HG02973 (cell line): ENCODE results near the gene EGFL6.
"Not testable (repeated sequence)": the region's sequence is repeated elsewhere in the genome, so short reads cannot be mapped to it uniquely, and the experiment has no call there.

Source experiments
- ATAC-seq: cut with Tn5 transposase; IDR thresholded peaks from one replicate; pipeline ENCODE4 v1.9.1; 2021; ENCODE audit warnings: moderate library complexity; ENCODE audit not compliant: unreplicated experiment

Gene EGFL6

DNA sequence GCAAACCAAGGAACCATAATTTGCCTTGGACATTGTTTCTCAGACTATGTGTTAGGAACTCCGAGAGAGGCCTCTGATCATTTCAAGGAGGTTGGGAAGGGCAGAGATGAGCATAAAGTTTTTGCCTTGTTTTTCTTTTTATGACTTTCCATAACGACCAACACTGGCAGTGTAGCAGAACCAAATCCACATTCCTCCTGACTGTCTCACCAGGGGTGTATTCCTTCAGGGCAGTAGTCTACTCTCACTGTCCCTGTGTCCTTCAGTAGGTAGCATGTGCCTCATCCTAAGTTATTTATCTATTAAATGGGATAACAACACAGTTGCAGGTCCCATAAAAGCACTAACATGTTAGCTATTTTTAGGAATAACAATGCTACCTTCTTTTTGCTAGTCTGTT lies 20.8 kb downstream of the EGFL6 start:
- no peak for ATAC-seq

DNA sequence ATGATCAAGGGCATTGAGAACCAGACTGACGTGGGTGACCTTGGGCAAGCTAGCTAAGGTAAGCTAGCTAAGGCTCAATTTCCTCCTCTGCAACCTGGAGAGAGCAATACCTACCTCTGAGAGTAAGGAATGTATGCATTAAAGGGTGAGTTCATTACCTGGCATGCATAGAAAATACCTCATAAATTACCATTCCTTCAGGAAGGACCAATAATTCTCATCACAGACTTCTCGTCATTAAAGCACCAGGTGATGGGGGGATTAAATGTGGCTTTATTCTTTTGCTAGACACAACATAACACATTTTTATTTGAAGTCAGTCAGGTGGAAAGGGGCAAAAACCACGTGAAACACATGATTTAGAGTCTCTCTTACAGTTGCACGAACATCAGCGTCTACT lies 21.5 kb downstream of the EGFL6 start:
- ATAC-seq, result no peak

- ATAC-seq, result no peak
Observed at GRCh38 chrX:13597874-13598273, 28.5 kb downstream of the EGFL6 start.

GRCh38 chrX:13598877-13599276 lies 29.5 kb downstream of the EGFL6 start:
- ATAC-seq, result no peak

DNA sequence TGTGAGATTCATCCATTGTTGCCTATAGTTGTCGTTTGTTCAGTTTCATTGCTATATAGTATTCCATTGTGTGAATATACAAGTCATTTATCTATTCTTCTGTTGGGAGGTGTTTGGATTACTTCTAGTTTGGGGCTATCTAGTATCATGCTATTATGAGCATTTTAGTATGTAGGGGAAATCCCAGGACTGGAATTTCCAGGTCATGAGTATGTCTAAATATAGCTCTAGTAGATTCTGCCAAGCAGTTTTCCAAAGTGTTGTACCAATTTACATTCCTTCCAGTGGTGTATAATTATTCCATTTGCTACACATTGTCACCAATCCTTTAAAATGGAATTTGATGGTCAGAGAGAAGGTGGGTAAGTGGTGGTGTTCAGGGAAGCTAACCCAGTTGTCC lies 30.1 kb downstream of the EGFL6 start:
- ATAC-seq, result no peak

DNA sequence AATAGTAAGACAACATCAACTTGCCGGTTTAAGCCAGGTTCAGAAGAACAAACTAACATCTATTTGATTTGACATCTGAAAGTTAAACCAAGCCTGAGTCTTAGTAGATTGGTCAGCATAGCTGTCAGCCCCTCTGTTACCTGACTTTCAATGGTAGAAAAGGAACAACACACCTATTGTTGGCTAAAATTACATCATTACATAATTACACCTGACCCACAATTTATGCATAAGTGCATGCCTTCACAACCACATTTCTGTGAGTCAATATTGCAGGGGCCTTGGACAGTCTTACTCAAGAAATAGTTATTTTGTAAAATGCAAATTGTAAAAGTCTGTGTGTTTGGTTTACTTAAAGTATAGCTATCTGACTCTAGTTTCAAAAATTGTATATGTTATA lies 36.2 kb downstream of the EGFL6 start:
- ATAC-seq, result no peak

- ATAC-seq, result no peak
Observed at GRCh38 chrX:13607331-13607995, 38.1 kb downstream of the EGFL6 start.

GRCh38 chrX:13607996-13608365 lies 38.6 kb downstream of the EGFL6 start:
- no peak for ATAC-seq

DNA sequence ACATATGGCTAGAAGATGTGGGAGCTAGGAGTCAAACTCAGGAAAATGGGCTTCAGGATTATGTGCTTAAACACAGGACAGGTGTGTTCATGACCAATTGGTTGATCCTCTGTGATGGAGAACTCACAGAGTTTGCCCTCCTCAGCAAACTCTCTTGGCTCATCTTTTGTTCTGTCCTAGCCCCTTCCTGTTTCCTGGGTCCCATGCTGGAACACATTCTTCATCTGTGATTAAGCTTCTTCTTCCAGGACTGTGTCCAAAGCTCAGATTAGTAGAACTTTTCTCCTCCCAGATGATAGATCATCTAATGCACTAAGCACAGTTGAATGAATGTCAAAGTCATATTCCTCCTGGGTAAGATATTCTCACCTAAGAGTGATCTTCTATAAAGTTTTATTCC lies 44.8 kb downstream of the EGFL6 start:
- ATAC-seq, result no peak

GRCh38 chrX:13620207-13620606 lies 50.8 kb downstream of the EGFL6 start:
- ATAC-seq, result no peak

DNA sequence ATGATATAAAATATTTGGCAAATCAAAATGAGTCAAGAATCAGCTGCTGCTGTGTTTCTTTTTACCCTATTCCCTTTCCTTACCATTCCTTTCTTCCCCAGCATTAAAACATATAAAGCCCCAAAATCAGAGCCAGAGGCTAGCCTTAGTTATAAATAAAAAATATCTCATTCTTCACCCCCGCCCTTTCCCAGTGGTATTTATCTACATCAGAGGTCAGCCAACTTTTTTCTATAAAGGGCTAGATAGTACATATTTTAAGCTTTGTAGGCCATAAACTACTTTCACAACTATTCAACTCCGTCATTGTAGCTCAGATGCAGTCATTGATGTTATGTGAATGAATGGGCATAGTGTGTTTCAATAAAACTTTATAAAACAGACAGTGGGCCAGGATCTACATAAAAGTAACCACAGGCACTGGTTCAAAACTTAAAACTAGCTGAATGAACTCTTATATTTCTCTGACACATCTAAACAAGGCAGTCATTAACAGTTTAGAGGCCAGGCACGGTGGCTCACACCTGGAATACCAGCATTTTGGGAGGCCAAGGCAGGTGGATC lies 53.1 kb downstream of the EGFL6 start:
- no peak for ATAC-seq

DNA sequence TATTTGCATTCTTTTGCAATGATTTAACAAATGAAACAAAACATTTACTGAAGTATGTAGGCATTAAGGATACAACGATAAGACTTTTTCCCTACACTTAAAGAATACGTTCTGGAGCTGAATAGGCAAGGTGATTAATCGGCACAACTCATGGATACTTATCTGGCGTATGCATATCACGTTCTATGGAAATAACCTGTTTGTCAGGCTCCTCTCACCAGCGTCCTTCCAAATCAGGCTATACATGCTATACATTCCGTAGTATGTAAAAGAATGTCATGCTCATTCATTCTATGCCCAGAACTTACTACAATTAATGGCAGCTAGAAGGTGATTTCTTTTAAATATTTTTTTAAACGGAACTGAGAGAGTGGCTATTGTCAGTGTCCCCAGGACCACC lies 57.9 kb downstream of the EGFL6 start:
- ATAC-seq, result no peak

DNA sequence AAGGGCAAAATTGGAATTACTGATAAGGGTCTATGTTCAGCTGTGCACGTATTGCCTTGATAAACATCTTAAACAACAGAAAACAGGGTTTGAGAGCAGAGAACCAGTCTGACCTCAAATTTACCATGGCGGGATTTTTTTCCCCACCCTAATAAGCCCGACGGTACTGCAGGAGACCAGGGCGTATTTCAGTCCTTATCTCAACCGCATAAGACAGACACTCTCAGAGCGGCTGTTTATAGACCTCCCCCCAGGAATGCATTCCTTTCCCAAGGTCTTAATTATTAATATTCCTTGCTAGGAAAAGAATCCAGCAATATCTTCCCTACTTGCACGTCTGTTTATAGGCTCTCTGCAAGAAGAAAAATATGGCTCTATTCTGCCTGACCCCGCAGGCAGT lies 67.8 kb downstream of the EGFL6 start:
- ATAC-seq, result not testable (repeated sequence)

DNA sequence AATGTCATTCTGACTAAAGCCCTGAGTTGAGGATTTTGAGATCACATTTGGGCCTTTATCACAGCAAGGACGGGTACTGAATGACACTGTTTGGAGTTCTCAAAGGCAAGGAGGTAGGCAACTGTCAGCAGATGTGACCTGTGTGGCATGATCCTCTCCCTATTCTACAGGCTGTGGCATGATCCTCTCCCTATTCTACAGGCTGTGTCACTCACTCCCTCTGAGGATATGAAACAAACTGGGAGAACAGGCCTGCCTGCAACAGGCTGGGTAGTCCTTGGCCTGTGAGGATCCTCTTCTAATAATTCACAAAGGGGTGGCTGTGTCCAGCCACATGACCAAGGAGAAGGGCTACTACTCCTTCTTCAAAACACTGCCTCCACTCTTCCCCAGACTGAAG lies 68.6 kb downstream of the EGFL6 start:
- no peak for ATAC-seq

- ATAC-seq, result no peak
Observed at GRCh38 chrX:13638826-13639225, 69.4 kb downstream of the EGFL6 start.

GRCh38 chrX:13641684-13642083 lies 72.3 kb downstream of the EGFL6 start:
- ATAC-seq, result not testable (repeated sequence)

GRCh38 chrX:13645464-13646153 lies 76.2 kb downstream of the EGFL6 start:
- no peak for ATAC-seq

- no peak for ATAC-seq
Observed at GRCh38 chrX:13646154-13646549, 76.8 kb downstream of the EGFL6 start.

GRCh38 chrX:13647709-13648212 lies 78.4 kb downstream of the EGFL6 start:
- ATAC-seq, result no peak

DNA sequence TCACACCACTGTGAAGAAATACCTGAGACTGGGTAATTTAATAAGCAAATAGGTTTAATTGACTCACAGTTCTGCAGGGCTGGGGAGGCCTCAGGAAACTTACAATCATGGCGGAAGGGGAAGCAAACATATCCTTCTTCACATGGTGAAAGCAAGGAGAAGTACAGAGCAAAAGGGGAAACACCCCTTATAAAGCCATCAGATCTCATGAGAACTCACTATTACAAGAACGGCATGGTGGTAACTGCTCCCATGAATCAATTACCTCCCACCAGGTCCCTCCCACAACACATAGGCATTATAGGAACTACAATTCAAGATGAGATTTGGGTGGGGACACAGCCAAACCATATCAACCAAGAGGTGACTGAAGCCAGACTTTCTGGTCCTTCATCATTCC lies 78.9 kb downstream of the EGFL6 start:
- ATAC-seq, result not testable (repeated sequence)

- no peak for ATAC-seq
Observed at GRCh38 chrX:13649838-13650237, 80.4 kb downstream of the EGFL6 start.

DNA sequence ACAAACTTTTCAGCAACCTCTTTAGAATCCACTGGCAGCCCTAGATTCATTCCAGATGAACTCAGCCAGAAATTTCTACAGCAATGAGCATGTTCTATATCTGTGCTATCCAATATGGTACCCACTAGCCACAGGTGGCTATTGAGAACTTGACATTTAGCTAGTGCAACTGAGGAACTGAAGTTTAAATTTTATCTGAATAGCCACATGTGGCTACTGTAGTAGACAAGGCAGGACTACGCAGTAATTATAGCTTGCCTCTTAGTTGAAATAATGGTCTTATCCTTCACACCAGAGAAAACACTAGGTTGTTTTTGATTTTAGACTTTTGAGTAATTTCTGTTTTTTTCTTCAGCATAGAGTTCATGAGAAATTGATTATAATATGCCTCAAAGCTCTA lies 80.9 kb downstream of the EGFL6 start:
- no peak for ATAC-seq
